Pons (tissue), 1 donor: Measurements from ENCODE around the gene C1orf159.

Experiments used
- DNase-seq: peaks from one replicate; pipeline ENCODE4 v3.0.0-alpha.2; 2016; ENCODE audit warnings: low spot score

The C1orf159 gene

GRCh38 chr1:1053682-1054081, 62.2 kb downstream of the C1orf159 start:
- DNase-seq = no peak

GRCh38 chr1:1053022-1053421, 62.9 kb downstream of the C1orf159 start:
- DNase-seq = no peak

GRCh38 chr1:1052003-1052840, 63.7 kb downstream of the C1orf159 start:
- DNase-seq = no peak

- DNase-seq = no peak
Measured at GRCh38 chr1:1051127-1051810, 64.6 kb downstream of the C1orf159 start.

- DNase-seq = no peak
Measured at GRCh38 chr1:1050577-1051052, 65.3 kb downstream of the C1orf159 start.

- DNase-seq = no peak
Measured at GRCh38 chr1:1049318-1050165, 66.3 kb downstream of the C1orf159 start.

GRCh38 chr1:1048765-1049164, 67.1 kb downstream of the C1orf159 start:
- DNase-seq = no peak

GRCh38 chr1:1047963-1048362, 67.9 kb downstream of the C1orf159 start:
- no peak for DNase-seq

GRCh38 chr1:1047407-1047806, 68.5 kb downstream of the C1orf159 start:
- DNase-seq = no peak

- no peak for DNase-seq
Measured at GRCh38 chr1:1046767-1047166, 69.1 kb downstream of the C1orf159 start.

GRCh38 chr1:1046243-1046642, 69.6 kb downstream of the C1orf159 start:
- DNase-seq = no peak

- DNase-seq = no peak
Measured at GRCh38 chr1:1045129-1045528, 70.8 kb downstream of the C1orf159 start.

- DNase-seq = no peak
Measured at GRCh38 chr1:1044455-1045078, 71.3 kb downstream of the C1orf159 start.

GRCh38 chr1:1043921-1044320, 72.0 kb downstream of the C1orf159 start:
- no peak for DNase-seq

- no peak for DNase-seq
Measured at GRCh38 chr1:1043411-1043810, 72.5 kb downstream of the C1orf159 start.

GRCh38 chr1:1042835-1043234, 73.1 kb downstream of the C1orf159 start:
- DNase-seq = no peak

GRCh38 chr1:1041873-1042272, 74.0 kb downstream of the C1orf159 start:
- DNase-seq = no peak

GRCh38 chr1:1041092-1041523, 74.8 kb downstream of the C1orf159 start:
- no peak for DNase-seq

GRCh38 chr1:1040004-1040991, 75.6 kb downstream of the C1orf159 start:
- DNase-seq = no peak

- DNase-seq = no peak
Measured at GRCh38 chr1:1039145-1039910, 76.6 kb downstream of the C1orf159 start.
